Measurements from ENCODE around the gene PPP1R12B. TPM values are rescaled to one million over a fixed set of nuclear protein-coding genes. Genes with fewer than 3 reads are reported as not detected.

The PPP1R12B gene
- total and polyA plus RNA-seq, 9 donors: 50.3 to 232 (median 73.0) TPM

- TF ChIP-seq POLR2A (IDR thresholded peaks at IDR 0.05) (no peak), CTCF (IDR thresholded peaks at IDR 0.05) (no peak), EP300 (IDR thresholded peaks at IDR 0.05) (no peak)
- no peaks in the 10 kb centered on the region for H3K27me3 ChIP-seq
- no peak overlapping the region for H3K4me3 ChIP-seq
- no peaks in the 10 kb centered on the region for H3K9me3 ChIP-seq
- DNase-seq: no peak
- no peaks in the 10 kb centered on the region for H3K4me1 ChIP-seq (ENCODE audit: insufficient read depth)
- intact Hi-C loops (cut with DNase I): no loop called here
- H3K36me3 ChIP-seq: no peaks in the 10 kb centered on the region
- H3K27ac ChIP-seq: no peak overlapping the region
These were observed 28.5 kb upstream of the PPP1R12B start for GRCh38 chr1:202320081-202320405.

- intact Hi-C loops (cut with DNase I): no loop called here
- no peaks in the 10 kb centered on the region for H3K36me3 ChIP-seq
These were observed 24.8 kb upstream of the PPP1R12B start for GRCh38 chr1:202323731-202324130.

GRCh38 chr1:202324646-202325045, 23.9 kb upstream of the PPP1R12B start:
- no peaks in the 10 kb centered on the region for H3K27me3 ChIP-seq
- 86 to 92% (median 88%) methylated on average over 2 of the region's 2 CpGs for WGBS, 3 donors
- intact Hi-C loops (cut with DNase I): no loop called here
- no peak for DNase-seq
- H3K4me1 ChIP-seq (ENCODE audit: insufficient read depth): no peaks in the 10 kb centered on the region
- H3K4me3 ChIP-seq: no peak overlapping the region
- H3K27ac ChIP-seq: no peak overlapping the region
- no peaks in the 10 kb centered on the region for H3K36me3 ChIP-seq
- no peaks in the 10 kb centered on the region for H3K9me3 ChIP-seq
- TF ChIP-seq CTCF (IDR thresholded peaks at IDR 0.05) (no peak), POLR2A (IDR thresholded peaks at IDR 0.05) (no peak), EP300 (IDR thresholded peaks at IDR 0.05) (no peak)

More at GRCh38 chr1:202323731-202324130, 24.8 kb upstream of the PPP1R12B start:
- no peaks in the 10 kb centered on the region for H3K4me1 ChIP-seq (ENCODE audit: insufficient read depth)
- 51 to 60% (median 59%) methylated on average over 4 of the region's 4 CpGs for WGBS, 3 donors
- no peak overlapping the region for H3K4me3 ChIP-seq
- no peak overlapping the region for H3K27ac ChIP-seq
- DNase-seq: no peak
- TF ChIP-seq EP300 (IDR thresholded peaks at IDR 0.05): no peak
- TF ChIP-seq POLR2A (IDR thresholded peaks at IDR 0.05): no peak
- no peak for TF ChIP-seq CTCF (IDR thresholded peaks at IDR 0.05)
- H3K9me3 ChIP-seq: no peaks in the 10 kb centered on the region
- H3K27me3 ChIP-seq: no peaks in the 10 kb centered on the region

- no peak for TF ChIP-seq EP300 (IDR thresholded peaks at IDR 0.05)
- no peak for TF ChIP-seq POLR2A (IDR thresholded peaks at IDR 0.05)
- no peak for TF ChIP-seq CTCF (IDR thresholded peaks at IDR 0.05)
- intact Hi-C loops (cut with DNase I): no loop called here
- Histone ChIP-seq H3K9me3 (no peaks in the 10 kb centered on the region), H3K36me3 (no peaks in the 10 kb centered on the region), H3K4me1 (ENCODE audit: insufficient read depth) (no peaks in the 10 kb centered on the region), H3K27me3 (no peaks in the 10 kb centered on the region), H3K4me3 (no peak overlapping the region), H3K27ac (no peak overlapping the region)
- no peak for DNase-seq
These were observed 18.6 kb upstream of the PPP1R12B start for GRCh38 chr1:202329891-202330290.

GRCh38 chr1:202333861-202334260, 14.6 kb upstream of the PPP1R12B start:
- Histone ChIP-seq H3K27ac (no peak overlapping the region), H3K9me3 (no peaks in the 10 kb centered on the region), H3K4me1 (ENCODE audit: insufficient read depth) (no peaks in the 10 kb centered on the region), H3K4me3 (no peak overlapping the region), H3K27me3 (no peaks in the 10 kb centered on the region), H3K36me3 (no peaks in the 10 kb centered on the region)
- no peak for TF ChIP-seq EP300 (IDR thresholded peaks at IDR 0.05)
- DNase-seq: no peak
- intact Hi-C loops (cut with DNase I): no loop called here
- 64 to 70% (median 67%) methylated on average over 4 of the region's 4 CpGs for WGBS, 3 donors

All from ovary (tissue), 9 donors.